Mucosa of descending colon (tissue), 3 donors: Measurements from ENCODE around the gene HPGDS. TPM values are rescaled to one million over a fixed set of nuclear protein-coding genes. Genes with fewer than 3 reads are reported as not detected.

ENCODE experiments used
- ATAC-seq: fragments of 200-7000 bp; cut with Tn5 transposase; one replicate; pipeline ENCODE4 v1.9.1; 2020; ENCODE audit warnings: mild to moderate bottlenecking, moderate library complexity
- DNase-seq, 3 donors: peaks; one replicate each; pipeline ENCODE4 v3.0.0-alpha.2; 2020
- H3K36me3 ChIP-seq: fragments of 200-600 bp; one replicate; pipeline ENCODE4 v1.8.0; 2021; ENCODE audit warnings: low read depth, mild to moderate bottlenecking
- H3K4me1 ChIP-seq: fragments of 200-600 bp; one replicate; pipeline ENCODE4 v1.8.0; 2021; ENCODE audit warnings: low read depth, mild to moderate bottlenecking
- H3K4me3 ChIP-seq: fragments of 200-600 bp; one replicate; pipeline ENCODE4 v1.8.0; 2021; ENCODE audit warnings: mild to moderate bottlenecking
- H3K9me3 ChIP-seq: fragments of 200-600 bp; one replicate; pipeline ENCODE4 v1.8.0; 2021; ENCODE audit warnings: mild to moderate bottlenecking
- CTCF ChIP-seq: fragments of 200-600 bp; IDR thresholded peaks from one replicate; pipeline ENCODE4 v1.8.0; 2022; ENCODE audit warnings: antibody characterized with exemption, mild to moderate bottlenecking
- intact Hi-C, 2 donors: fragments of 100-400 bp; cut with DNase I in 1 of 2; cut with micrococcal nuclease in 1 of 2; formaldehyde crosslinking; loops; one replicate each; pipeline versions ENCODE4 v1.11.0 to v1.11.1; 2022; cut with DNase I, micrococcal nuclease
- total RNA-seq, 3 donors: library from RNA; stranded (reverse); fragmentation: NEBNext Ultra II Directional in 2 of 3; extraction: Animal tissue kit (Norgen Biotek cat#: 25700) in 2 of 3; gene quantifications; one replicate each; pipeline versions ENCODE4 v1.2.1 to v1.2.4, GENCODE V29; 2021 to 2023
- donor health status: DM: no; HTN: no; CAD: no; lungs with moderate emphysema.
- donor health status: DM: no; HTN: no; CAD: no.
- donor health status: DM: no; HTN: yes; CAD: no.

HPGDS gene
- total RNA-seq, 3 donors from 2014 or later: 1.8 to 6.3 (median 5.4) TPM

GRCh38 chr4:94349193-94349592 lies 6.6 kb upstream of the HPGDS start:
- intact Hi-C loops: no loop called here
- ATAC-seq: no peak

GRCh38 chr4:94348666-94349065 lies 6.0 kb upstream of the HPGDS start:
- no peaks in the 10 kb centered on the region for H3K4me1 ChIP-seq
- no peak overlapping the region for H3K4me3 ChIP-seq
- no peak for TF ChIP-seq CTCF
- intact Hi-C loops: no loop called here
- DNase-seq (no peak), ATAC-seq (no peak)
- no peaks in the 10 kb centered on the region for H3K9me3 ChIP-seq
- no peaks in the 10 kb centered on the region for H3K36me3 ChIP-seq

More at GRCh38 chr4:94349193-94349592, 6.6 kb upstream of the HPGDS start:
- DNase-seq: no peak
- no peaks in the 10 kb centered on the region for H3K4me1 ChIP-seq
- no peak overlapping the region for H3K4me3 ChIP-seq
- TF ChIP-seq CTCF: no peak
- no peaks in the 10 kb centered on the region for H3K36me3 ChIP-seq
- no peaks in the 10 kb centered on the region for H3K9me3 ChIP-seq

GRCh38 chr4:94346541-94346940 lies 3.9 kb upstream of the HPGDS start:
- no peak for ATAC-seq
- no peak for TF ChIP-seq CTCF

GRCh38 chr4:94345969-94346368 lies 3.3 kb upstream of the HPGDS start:
- H3K4me3 ChIP-seq: no peak overlapping the region
- no peaks in the 10 kb centered on the region for H3K36me3 ChIP-seq
- no peaks in the 10 kb centered on the region for H3K9me3 ChIP-seq
- intact Hi-C loops: no loop called here
- TF ChIP-seq CTCF: no peak
- H3K4me1 ChIP-seq: no peaks in the 10 kb centered on the region
- no peak for ATAC-seq
- DNase-seq: no peak

More at GRCh38 chr4:94346541-94346940, 3.9 kb upstream of the HPGDS start:
- no peak for DNase-seq
- Histone ChIP-seq H3K36me3 (no peaks in the 10 kb centered on the region), H3K9me3 (no peaks in the 10 kb centered on the region), H3K4me3 (no peak overlapping the region), H3K4me1 (no peaks in the 10 kb centered on the region)
- intact Hi-C loops: no loop called here

- H3K4me3 ChIP-seq: no peak overlapping the region
- TF ChIP-seq CTCF: no peak
- no peaks in the 10 kb centered on the region for H3K4me1 ChIP-seq
- ATAC-seq: no peak
- DNase-seq: no peak
- intact Hi-C loops: no loop called here
- no peaks in the 10 kb centered on the region for H3K36me3 ChIP-seq
- H3K9me3 ChIP-seq: no peaks in the 10 kb centered on the region
These were observed 2.6 kb upstream of the HPGDS start for GRCh38 chr4:94345266-94345665.

GRCh38 chr4:94344457-94344856 lies 1.8 kb upstream of the HPGDS start:
- no peaks in the 10 kb centered on the region for H3K4me1 ChIP-seq
- no peaks in the 10 kb centered on the region for H3K36me3 ChIP-seq
- no peak for ATAC-seq
- intact Hi-C loops: no loop called here
- no peak for TF ChIP-seq CTCF
- no peaks in the 10 kb centered on the region for H3K9me3 ChIP-seq
- H3K4me3 ChIP-seq: no peak overlapping the region
- DNase-seq: no peak
